IMR-90 (cell line): ENCODE measurements around the gene OR6B3. TPM values are rescaled to one million over a fixed set of nuclear protein-coding genes. Genes with fewer than 3 reads are reported as not detected.

Experiments
- ATAC-seq: fragments of 200-7000 bp; cut with Tn5 transposase; 2 replicates; pipeline ENCODE4 v1.9.1; 2020; ENCODE audit warnings: low read depth, mild to moderate bottlenecking, moderate library complexity
- BruUV-seq: library from RNA; stranded (reverse); fragments of 400-500 nt; replicated peaks from 2 replicates; lab custom pipeline; 2021; lab: Mats Ljungman, UMichigan
- CTCF ChIA-PET: fragments of 300-600 bp; formaldehyde crosslinking; extraction: SDS; loops from one replicate; lab custom pipeline; 2021; ENCODE audit warnings: antibody characterized with exemption; lab: Yijun Ruan, JAX
- POLR2A ChIA-PET: fragments of 300-600 bp; sonication (Branson Sonifier 250); formaldehyde crosslinking; loops from one replicate; lab custom pipeline; 2022; ENCODE audit warnings: antibody characterized with exemption; ENCODE audit not compliant: unreplicated experiment; lab: Charles Lee
- DNase-seq: peaks from one replicate; pipeline ENCODE4 v3.0.0; 2013
- H2AFZ ChIP-seq: replicated peaks from 2 replicates; pipeline ENCODE3; 2013; ENCODE audit warnings: low read length, mild to moderate bottlenecking; ENCODE audit not compliant: poor library complexity
- H2AK5ac ChIP-seq: 2 replicates; pipeline ENCODE4 v1.6.1; 2013; ENCODE audit warnings: low read depth, low read length, inconsistent platforms
- H2AK9ac ChIP-seq: replicated peaks from 2 replicates; pipeline ENCODE3; 2013; ENCODE audit warnings: mild to moderate bottlenecking, low read depth, low read length, moderate library complexity; ENCODE audit not compliant: poor library complexity
- H2BK120ac ChIP-seq: 2 replicates; pipeline ENCODE4 v1.6.1; 2013; ENCODE audit warnings: low read depth, low read length, inconsistent platforms
- H2BK15ac ChIP-seq: 3 replicates; pipeline ENCODE4 v1.6.1; 2013; ENCODE audit warnings: low read depth, low read length, inconsistent platforms
- H2BK20ac ChIP-seq: 2 replicates; pipeline ENCODE4 v1.6.1; 2013; ENCODE audit warnings: low read depth, mild to moderate bottlenecking, inconsistent platforms, low read length, moderate library complexity
- H2BK5ac ChIP-seq: 2 replicates; pipeline ENCODE4 v1.6.1; 2013; ENCODE audit warnings: mild to moderate bottlenecking, low read depth, low read length, inconsistent platforms; ENCODE audit not compliant: poor library complexity, severe bottlenecking
- H3K14ac ChIP-seq: replicated peaks from 2 replicates; pipeline ENCODE4 v1.6.1; 2013; ENCODE audit warnings: low read depth, low read length, inconsistent platforms
- H3K18ac ChIP-seq: 2 replicates; pipeline ENCODE4 v1.6.1; 2013; ENCODE audit warnings: low read depth, low read length, control low read depth
- H3K23ac ChIP-seq: 2 replicates; pipeline ENCODE4 v1.6.1; 2013; ENCODE audit warnings: low read depth, low read length, inconsistent platforms
- H3K27ac ChIP-seq: 2 replicates; pipeline ENCODE4 v1.5.1; 2013; ENCODE audit warnings: mild to moderate bottlenecking, control low read depth, low read length; ENCODE audit not compliant: insufficient read depth
- H3K27me3 ChIP-seq: 2 replicates; pipeline ENCODE4 v1.6.1; 2013; ENCODE audit warnings: low read length; ENCODE audit not compliant: control insufficient read depth, insufficient read depth
- H3K36me3 ChIP-seq: 2 replicates; pipeline ENCODE4 v1.6.1; 2013; ENCODE audit warnings: low read length, mixed read lengths; ENCODE audit not compliant: control insufficient read depth, insufficient read depth
- H3K4ac ChIP-seq: 2 replicates; pipeline ENCODE4 v1.6.1; 2013; ENCODE audit warnings: low read depth, low read length, inconsistent platforms
- H3K4me1 ChIP-seq: 2 replicates; pipeline ENCODE4 v1.6.1; 2013; ENCODE audit warnings: low read length, mixed read lengths; ENCODE audit not compliant: control insufficient read depth, insufficient read depth
- H3K4me2 ChIP-seq: 2 replicates; pipeline ENCODE4 v1.6.1; 2013; ENCODE audit warnings: low read depth, mild to moderate bottlenecking, control low read depth, low read length, moderate library complexity
- H3K4me3 ChIP-seq: 2 replicates; pipeline ENCODE4 v1.5.1; 2013; ENCODE audit warnings: low read depth, mild to moderate bottlenecking, control low read depth, low read length, moderate library complexity; ENCODE audit not compliant: insufficient read depth
- H3K56ac ChIP-seq: 2 replicates; pipeline ENCODE4 v1.6.1; 2013; ENCODE audit warnings: low read length, inconsistent platforms; ENCODE audit not compliant: insufficient read depth; ENCODE audit errors: extremely low read depth
- H3K79me1 ChIP-seq, 2 experiments: 2 replicates each; pipeline ENCODE4 v1.6.1; 2013; ENCODE audit warnings: low read length in 2 of 2, inconsistent platforms in 1 of 2, low read depth in 1 of 2
- H3K9ac ChIP-seq: 2 replicates; pipeline ENCODE4 v1.6.1; 2013; ENCODE audit warnings: low read depth, low read length, control low read depth
- H3K9me1 ChIP-seq: 2 replicates; pipeline ENCODE4 v1.6.1; 2013; ENCODE audit warnings: low read length, inconsistent platforms; ENCODE audit not compliant: insufficient read depth
- H3K9me3 ChIP-seq: 2 replicates; pipeline ENCODE4 v1.6.1; 2013; ENCODE audit warnings: low read length; ENCODE audit not compliant: control insufficient read depth, insufficient read depth
- H4K20me1 ChIP-seq: 2 replicates; pipeline ENCODE4 v1.6.1; 2013; ENCODE audit warnings: low read length, inconsistent platforms; ENCODE audit not compliant: insufficient read depth
- H4K5ac ChIP-seq: 2 replicates; pipeline ENCODE4 v1.6.1; 2013; ENCODE audit warnings: mild to moderate bottlenecking, low read depth, low read length, control low read depth
- H4K8ac ChIP-seq, 2 experiments: 2 replicates each; pipeline ENCODE4 v1.6.1; 2013; ENCODE audit warnings: low read depth in 2 of 2, low read length in 2 of 2, control low read depth in 1 of 2, inconsistent platforms in 1 of 2
- H4K91ac ChIP-seq: 2 replicates; pipeline ENCODE4 v1.6.1; 2013; ENCODE audit warnings: low read depth, low read length, inconsistent platforms; ENCODE audit not compliant: insufficient read depth
- CHD1 ChIP-seq: IDR thresholded peaks from 2 replicates; pipeline ENCODE4 v1.6.1; 2012; ENCODE audit warnings: low read depth, low read length, improper control_type of control experiment
- MAZ ChIP-seq: IDR thresholded peaks from 2 replicates; pipeline ENCODE4 v1.6.1; 2012; ENCODE audit warnings: low read depth, mild to moderate bottlenecking, low read length, improper control_type of control experiment, moderate library complexity, borderline replicate concordance
- MXI1 ChIP-seq: IDR thresholded peaks from 2 replicates; pipeline ENCODE4 v1.6.1; 2012; ENCODE audit warnings: low read depth, mild to moderate bottlenecking, low read length, moderate library complexity, borderline replicate concordance
- NFE2L2 ChIP-seq: fragments of 150-350 bp; IDR thresholded peaks from 2 replicates; pipeline ENCODE4 v1.6.1; 2016; ENCODE audit warnings: low read depth, mild to moderate bottlenecking, low read length
- RAD21 ChIP-seq: IDR thresholded peaks from 2 replicates; pipeline ENCODE4 v1.6.1; 2012; ENCODE audit warnings: low read length, improper control_type of control experiment
- RFX5 ChIP-seq: IDR thresholded peaks from 2 replicates; pipeline ENCODE4 v1.8.0; 2012; ENCODE audit warnings: low read depth, mild to moderate bottlenecking, low read length, moderate library complexity
- WGBS, 2 experiments: methylation state at CpG; one replicate each; pipeline versions ENCODE4 v1.1.5 to v1.1.7; 2013; ENCODE audit warnings: missing lambda C conversion rate in 2 of 2; ENCODE audit not compliant: insufficient read length in 1 of 2; ENCODE audit errors: extremely low coverage in 2 of 2; 5-methylcytosine and 5-hydroxymethylcytosine counted together
- dilution Hi-C: fragments of 300-500 bp; cut with HindIII; formaldehyde crosslinking; loops from one replicate; pipeline ENCODE4 v1.14.3; 2018; ENCODE audit warnings: low sequenced_read_pairs; ENCODE audit not compliant: unreplicated experiment
- in situ Hi-C: fragments of 300-500 bp; cut with MboI; formaldehyde crosslinking; loops from 3 replicates; pipeline ENCODE4 v1.14.3; 2019; ENCODE audit warnings: low sequenced_read_pairs, inconsistent platforms, mixed read lengths
- intact Hi-C: fragments of 100-400 bp; cut with micrococcal nuclease; formaldehyde crosslinking; loops from 2 replicates; pipeline ENCODE4 v1.10.0; 2022
- polyA plus RNA-seq, 3 experiments: library from polyadenylated mRNA; depleted of rRNA; stranded (reverse); fragments of >200 nt; gene quantifications; 2 replicates each; pipeline ENCODE4 v1.2.3, GENCODE V29; 2012; ENCODE audit warnings: low replicate concordance in 1 of 3
- total RNA-seq: library from RNA; depleted of rRNA; stranded (reverse); fragments of >200 nt; gene quantifications from 2 replicates; pipeline ENCODE4 v1.2.3, GENCODE V29; 2012

Gene OR6B3
- total and polyA plus RNA-seq, 2 of the 4 experiments (the other 2 are of a cell fraction), result not detected

GRCh38 chr2:240024766-240025165, 28.6 kb downstream of the OR6B3 start (continued):
- TF ChIP-seq RAD21 (no peak), MAZ (no peak), NFE2L2 (no peak)

- Histone ChIP-seq H4K5ac (no peak overlapping the region), H3K27me3 (no peaks in the 10 kb centered on the region), H4K91ac (no peak overlapping the region), H4K8ac (no peak overlapping the region), H2AFZ (no peak overlapping the region), H3K4me3 (no peak overlapping the region), H3K56ac (no peak overlapping the region), H3K18ac (no peak overlapping the region), H3K4ac (no peak overlapping the region), H3K4me2 (no peak overlapping the region), H3K79me1 (peaks cover 14 to 27% of the 10 kb centered on the region in 2 experiments), H2BK120ac (no peak overlapping the region), H3K9me3 (no peaks in the 10 kb centered on the region), H3K9ac (no peak overlapping the region), H2BK5ac (no peak overlapping the region), H3K36me3 (peaks cover 16% of the 10 kb centered on the region), H4K20me1 (peaks cover 14% of the 10 kb centered on the region; the same call in 1 of the 2 replicates), H3K23ac (no peak overlapping the region), H2AK5ac (no peak overlapping the region), H3K9me1 (no peaks in the 10 kb centered on the region), H3K14ac (no peak overlapping the region), H2BK20ac (no peak overlapping the region), H2AK9ac (no peak overlapping the region), H2BK15ac (no peak overlapping the region), H3K4me1 (0 out of 2 replicates have a peak, but pooled peaks cover 1% of the 10 kb centered on the region), H3K27ac (no peak overlapping the region)
- no peak for TF ChIP-seq RFX5
- TF ChIP-seq MXI1, result no peak
- no peak for TF ChIP-seq CHD1
- ChIA-PET POLR2A (no interaction called here), CTCF (no interaction called here)
- BruUV-seq, result no TSS peak
- intact Hi-C loops, result no loop called here
- ATAC-seq (no peak), DNase-seq (no peak)
- 89% methylated on average over 3 of the region's 9 CpGs; no CpG with 5 or more reads in 1 of the 2 experiments for WGBS, 2 experiments
- dilution Hi-C loops, result no loop called here
- in situ Hi-C loops, result no loop called here
These were observed 29.5 kb downstream of the OR6B3 start for GRCh38 chr2:240023792-240024191.
